CD8-positive, alpha-beta memory T cell (primary cell): ENCODE results near the gene TENT4A. TPM values are rescaled to one million over a fixed set of nuclear protein-coding genes. Genes with fewer than 3 reads are reported as not detected.

Experiments used
- CTCF ChIA-PET: fragments of 350-600 bp; sonication (Branson Sonifier 250); formaldehyde crosslinking; loops from one replicate; lab custom pipeline; 2021; ENCODE audit warnings: antibody characterized with exemption; lab: Charles Lee
- POLR2A ChIA-PET: fragments of 350-600 bp; sonication (Branson Sonifier 250); formaldehyde crosslinking; loops from one replicate; lab custom pipeline; 2021; ENCODE audit warnings: antibody characterized with exemption; lab: Charles Lee
- DNase-seq, 5 donors: peaks; one replicate each; pipeline versions ENCODE4 v3.0.0 to v3.0.0-alpha.2; 2020 to 2022; ENCODE audit warnings: mixed read lengths in 1 of 5
- H3K27ac ChIP-seq: one replicate; pipeline ENCODE4 v1.7.0; 2013; ENCODE audit warnings: low read depth, mild to moderate bottlenecking, low read length, moderate library complexity
- H3K27me3 ChIP-seq: 2 replicates; pipeline ENCODE4 v1.7.0; 2013; ENCODE audit warnings: low read length, mild to moderate bottlenecking; ENCODE audit not compliant: insufficient read depth, poor library complexity, severe bottlenecking
- H3K36me3 ChIP-seq: 2 replicates; pipeline ENCODE4 v1.7.0; 2013; ENCODE audit warnings: mild to moderate bottlenecking, low read length, moderate library complexity; ENCODE audit not compliant: insufficient read depth
- H3K4me1 ChIP-seq: 2 replicates; pipeline ENCODE4 v1.7.0; 2013; ENCODE audit warnings: mild to moderate bottlenecking, low read length, moderate library complexity; ENCODE audit not compliant: insufficient read depth
- H3K4me3 ChIP-seq: 2 replicates; pipeline ENCODE4 v1.7.0; 2013; ENCODE audit warnings: mild to moderate bottlenecking, low read length
- H3K9me3 ChIP-seq: 2 replicates; pipeline ENCODE4 v1.7.0; 2013; ENCODE audit warnings: mild to moderate bottlenecking, low read length
- H3K27ac Mint-ChIP-seq, 8 donors: one replicate each; pipeline ENCODE4 v1.8.0; 2020 to 2021; ENCODE audit warnings: mixed read lengths in 8 of 8, mild to moderate bottlenecking in 6 of 8, inconsistent platforms in 3 of 8, moderate library complexity in 3 of 8
- H3K27me3 Mint-ChIP-seq, 2 donors: one replicate each; pipeline ENCODE4 v1.8.0; 2020 to 2021; ENCODE audit warnings: mixed read lengths in 2 of 2, mild to moderate bottlenecking in 1 of 2, moderate library complexity in 1 of 2
- H3K36me3 Mint-ChIP-seq, 3 donors: one replicate each; pipeline ENCODE4 v1.8.0; 2020 to 2021; ENCODE audit warnings: mixed read lengths in 3 of 3, inconsistent platforms in 1 of 3, mild to moderate bottlenecking in 1 of 3
- H3K4me1 Mint-ChIP-seq, 3 donors: one replicate each; pipeline ENCODE4 v1.8.0; 2020 to 2021; ENCODE audit warnings: mixed read lengths in 3 of 3, inconsistent platforms in 1 of 3, mild to moderate bottlenecking in 1 of 3
- H3K4me3 Mint-ChIP-seq, 7 donors: one replicate each; pipeline ENCODE4 v1.8.0; 2020 to 2021; ENCODE audit warnings: mixed read lengths in 7 of 7, mild to moderate bottlenecking in 6 of 7, moderate library complexity in 4 of 7, inconsistent platforms in 2 of 7
- H3K9me3 Mint-ChIP-seq, 5 donors: one replicate each; pipeline ENCODE4 v1.8.0; 2020 to 2022; ENCODE audit warnings: mixed read lengths in 5 of 5, mild to moderate bottlenecking in 3 of 5, moderate library complexity in 2 of 5, inconsistent platforms in 1 of 5
- polyA plus RNA-seq: library from polyadenylated mRNA; unstranded; fragments of 300-500 nt; fragmentation: Illumina TruSeq; gene quantifications from one replicate; pipeline ENCODE4 v1.2.3, GENCODE V29; 2021
- total RNA-seq, 2 experiments: library from RNA; stranded (reverse); gene quantifications; one replicate each; pipeline ENCODE4 v1.2.3, GENCODE V29; 2021

Gene TENT4A
- total and polyA plus RNA-seq, 3 experiments from 2014 or later, result 1.1 to 28.4 (median 25.6) TPM

- H3K4me1 ChIP-seq, result no peaks in the 10 kb centered on the region
- Mint-ChIP-seq H3K36me3 (no peaks in the 10 kb centered on the region), H3K27me3 (peaks cover 15 to 16% of the 10 kb centered on the region in 2 donors), H3K4me1 (peaks cover 0 to 2% (median 0%) of the 10 kb centered on the region in 3 donors), H3K9me3 (no peaks in the 10 kb centered on the region), H3K4me3 (no peak overlapping the region), H3K27ac (peak overlapping the region in 2 of 8 donors; percentile 1 to 4)
- H3K27me3 ChIP-seq, result peaks cover under 1% of the 10 kb centered on the region
- no peaks in the 10 kb centered on the region for H3K9me3 ChIP-seq
- H3K4me3 ChIP-seq, result no peak overlapping the region
- ChIA-PET POLR2A (no interaction called here), CTCF (no interaction called here)
- H3K27ac ChIP-seq, result no peak overlapping the region
- DNase-seq, result no peak
- no peaks in the 10 kb centered on the region for H3K36me3 ChIP-seq
Measured at GRCh38 chr5:6785161-6785860, 72.1 kb downstream of the TENT4A start.

DNA sequence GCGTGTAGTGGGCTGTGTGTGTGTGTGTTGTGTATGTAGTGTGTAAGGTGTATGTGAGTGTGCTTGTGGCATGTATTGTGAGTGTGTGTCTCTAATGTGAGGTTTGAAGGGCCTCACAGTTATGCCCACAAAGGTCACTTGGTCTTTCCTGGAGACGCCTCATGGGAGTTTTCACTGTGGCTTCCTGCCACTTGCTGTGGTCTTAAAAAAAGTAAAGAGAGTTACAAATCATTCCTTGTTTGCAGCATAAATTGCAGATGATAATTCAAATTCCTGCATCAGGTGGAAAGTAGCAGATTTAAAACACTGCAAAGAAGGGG is 72.6 kb downstream of the TENT4A start:
- Mint-ChIP-seq H3K4me1 (peaks cover 0 to 2% (median 0%) of the 10 kb centered on the region in 3 donors), H3K36me3 (no peaks in the 10 kb centered on the region), H3K27ac (no peak overlapping the region), H3K9me3 (no peaks in the 10 kb centered on the region), H3K4me3 (no peak overlapping the region), H3K27me3 (peaks cover 17 to 18% of the 10 kb centered on the region in 2 donors)
- DNase-seq, result no peak
- no peaks in the 10 kb centered on the region for H3K4me1 ChIP-seq
- H3K4me3 ChIP-seq, result no peak overlapping the region
- peaks cover 4% of the 10 kb centered on the region for H3K27me3 ChIP-seq
- H3K36me3 ChIP-seq, result no peaks in the 10 kb centered on the region
- H3K27ac ChIP-seq, result no peak overlapping the region
- no peaks in the 10 kb centered on the region for H3K9me3 ChIP-seq
- POLR2A ChIA-PET, result no interaction called here
- CTCF ChIA-PET, result no interaction called here

- H3K27me3 Mint-ChIP-seq, result peaks cover 18 to 26% of the 10 kb centered on the region in 2 donors
- no peaks in the 10 kb centered on the region for H3K36me3 ChIP-seq
- no peak overlapping the region for H3K4me3 Mint-ChIP-seq
- H3K4me1 Mint-ChIP-seq, result peaks cover 0 to 2% (median 0%) of the 10 kb centered on the region in 3 donors
- no peaks in the 10 kb centered on the region for H3K9me3 Mint-ChIP-seq
- H3K27me3 ChIP-seq, result peaks cover 7% of the 10 kb centered on the region
- H3K27ac Mint-ChIP-seq, result no peak overlapping the region
- no peaks in the 10 kb centered on the region for H3K4me1 ChIP-seq
- no peak overlapping the region for H3K27ac ChIP-seq
- ChIA-PET POLR2A (no interaction called here), CTCF (no interaction called here)
- no peaks in the 10 kb centered on the region for H3K36me3 Mint-ChIP-seq
- no peak for DNase-seq
- H3K4me3 ChIP-seq, result no peak overlapping the region
- no peaks in the 10 kb centered on the region for H3K9me3 ChIP-seq
Measured at GRCh38 chr5:6786786-6787495, 73.7 kb downstream of the TENT4A start.

DNA sequence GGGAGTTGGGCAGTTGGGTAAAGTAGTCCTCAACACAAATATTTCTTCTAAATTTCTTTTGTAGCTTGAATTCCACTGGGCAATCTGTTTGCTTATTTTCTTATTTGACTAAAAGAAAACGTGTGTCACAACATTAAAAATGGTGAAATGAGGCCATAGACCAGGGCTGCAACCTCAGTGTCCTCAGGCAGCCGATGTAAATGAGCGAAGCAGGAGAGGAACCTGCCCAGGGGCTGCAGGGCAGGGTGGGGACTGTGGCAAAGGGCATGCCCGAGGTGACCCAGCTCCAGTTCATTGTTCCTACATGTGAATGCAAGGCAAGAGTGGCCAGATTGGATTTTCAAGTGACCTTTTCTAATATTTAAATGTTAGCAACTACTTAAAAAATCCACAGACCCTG is 74.7 kb downstream of the TENT4A start:
- H3K9me3 ChIP-seq, result no peaks in the 10 kb centered on the region
- no peak overlapping the region for H3K4me3 ChIP-seq
- no peak overlapping the region for H3K27ac ChIP-seq
- Mint-ChIP-seq H3K4me3 (no peak overlapping the region), H3K4me1 (peaks cover 0 to 2% (median under 1%) of the 10 kb centered on the region in 3 donors), H3K27me3 (peaks cover 18 to 26% of the 10 kb centered on the region in 2 donors), H3K9me3 (no peaks in the 10 kb centered on the region), H3K27ac (no peak overlapping the region), H3K36me3 (no peaks in the 10 kb centered on the region)
- H3K36me3 ChIP-seq, result no peaks in the 10 kb centered on the region
- H3K4me1 ChIP-seq, result no peaks in the 10 kb centered on the region
- H3K27me3 ChIP-seq, result peaks cover 7% of the 10 kb centered on the region
- ChIA-PET CTCF (no interaction called here), POLR2A (no interaction called here)
- DNase-seq, result no peak

GRCh38 chr5:6788439-6788838 is 75.2 kb downstream of the TENT4A start:
- H3K9me3 ChIP-seq, result no peaks in the 10 kb centered on the region
- H3K4me1 ChIP-seq, result no peaks in the 10 kb centered on the region
- Mint-ChIP-seq H3K4me3 (no peak overlapping the region), H3K36me3 (no peaks in the 10 kb centered on the region), H3K9me3 (no peaks in the 10 kb centered on the region), H3K27ac (no peak overlapping the region), H3K4me1 (peaks cover 0 to 5% (median 5%) of the 10 kb centered on the region in 3 donors), H3K27me3 (peaks cover 16 to 28% of the 10 kb centered on the region in 2 donors)
- CTCF ChIA-PET, result no interaction called here
- POLR2A ChIA-PET, result no interaction called here
- no peak overlapping the region for H3K27ac ChIP-seq
- peaks cover 7% of the 10 kb centered on the region for H3K27me3 ChIP-seq
- H3K36me3 ChIP-seq, result no peaks in the 10 kb centered on the region
- no peak for DNase-seq
- no peak overlapping the region for H3K4me3 ChIP-seq

GRCh38 chr5:6788956-6789649 is 75.9 kb downstream of the TENT4A start:
- no peaks in the 10 kb centered on the region for H3K9me3 ChIP-seq
- H3K36me3 ChIP-seq, result no peaks in the 10 kb centered on the region
- ChIA-PET POLR2A (no interaction called here), CTCF (no interaction called here)
- no peak overlapping the region for H3K27ac ChIP-seq
- no peaks in the 10 kb centered on the region for H3K9me3 Mint-ChIP-seq
- no peak overlapping the region for H3K4me3 Mint-ChIP-seq
- H3K27me3 ChIP-seq, result peaks cover 7% of the 10 kb centered on the region
- no peak for DNase-seq
- no peak overlapping the region for H3K4me3 ChIP-seq
- peaks cover 0 to 5% (median 5%) of the 10 kb centered on the region in 3 donors for H3K4me1 Mint-ChIP-seq
- peaks cover 16 to 28% of the 10 kb centered on the region in 2 donors for H3K27me3 Mint-ChIP-seq
- no peaks in the 10 kb centered on the region for H3K36me3 Mint-ChIP-seq
- H3K4me1 ChIP-seq, result no peaks in the 10 kb centered on the region
- H3K27ac Mint-ChIP-seq, result no peak overlapping the region

DNA sequence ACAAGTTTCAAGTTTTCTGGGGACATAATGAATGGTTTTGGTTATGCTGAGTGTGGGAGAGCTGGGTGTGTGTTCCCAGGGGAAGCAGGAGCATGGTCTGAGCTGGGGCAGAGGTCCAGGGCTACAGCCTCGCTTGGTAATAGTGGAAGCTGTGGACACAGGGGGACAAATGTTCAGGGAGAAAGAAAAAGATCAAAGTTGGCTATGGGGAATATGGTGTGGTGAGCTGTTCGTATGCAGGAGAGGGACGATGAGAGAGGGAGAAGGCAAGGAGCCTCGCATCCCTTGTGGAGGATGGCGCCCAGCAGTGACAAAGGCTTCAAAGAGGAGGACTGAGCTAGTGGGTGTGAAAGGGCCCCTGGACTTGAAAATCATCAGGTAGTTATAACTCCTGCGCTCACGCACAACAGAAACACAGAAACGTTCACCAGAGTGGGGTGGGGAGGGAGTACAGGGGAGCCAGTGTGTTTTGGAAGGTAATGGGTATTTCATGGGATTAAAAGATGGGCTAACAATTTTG is 77.2 kb downstream of the TENT4A start:
- Histone ChIP-seq H3K9me3 (no peaks in the 10 kb centered on the region), H3K4me3 (no peak overlapping the region), H3K27ac (no peak overlapping the region), H3K27me3 (peaks cover 7% of the 10 kb centered on the region), H3K4me1 (no peaks in the 10 kb centered on the region), H3K36me3 (no peaks in the 10 kb centered on the region)
- DNase-seq, result no peak
- ChIA-PET CTCF (no interaction called here), POLR2A (no interaction called here)
- H3K4me1 Mint-ChIP-seq, result peaks cover 0 to 5% (median 5%) of the 10 kb centered on the region in 3 donors
- no peak overlapping the region for H3K27ac Mint-ChIP-seq
- peaks cover 15 to 32% of the 10 kb centered on the region in 2 donors for H3K27me3 Mint-ChIP-seq
- H3K4me3 Mint-ChIP-seq, result no peak overlapping the region
- no peaks in the 10 kb centered on the region for H3K9me3 Mint-ChIP-seq
- no peaks in the 10 kb centered on the region for H3K36me3 Mint-ChIP-seq

DNA sequence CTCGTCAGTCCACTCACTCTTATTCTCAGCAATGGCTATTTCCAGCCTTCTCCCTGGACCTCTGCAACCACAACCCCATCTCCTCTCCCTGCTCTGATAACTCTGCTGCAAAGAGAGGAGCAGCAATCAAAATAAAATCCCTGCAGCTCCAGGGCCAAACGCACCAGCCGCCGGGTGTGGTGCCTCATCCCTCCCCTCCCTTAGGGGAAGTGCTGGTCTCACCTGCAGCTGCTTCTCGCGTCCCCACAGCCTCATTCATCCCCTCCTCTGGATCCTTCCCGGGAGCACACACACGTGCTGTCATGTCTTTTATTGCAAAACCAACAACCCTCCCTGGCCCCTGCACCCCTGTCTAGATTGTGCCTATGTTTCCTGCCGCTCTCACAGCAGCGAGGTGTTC is 77.8 kb downstream of the TENT4A start:
- no peak for DNase-seq
- Histone ChIP-seq H3K9me3 (no peaks in the 10 kb centered on the region), H3K27me3 (peaks cover 7% of the 10 kb centered on the region), H3K4me1 (no peaks in the 10 kb centered on the region), H3K27ac (no peak overlapping the region), H3K36me3 (no peaks in the 10 kb centered on the region), H3K4me3 (no peak overlapping the region)
- H3K9me3 Mint-ChIP-seq, result no peaks in the 10 kb centered on the region
- H3K4me3 Mint-ChIP-seq, result no peak overlapping the region
- CTCF ChIA-PET, result no interaction called here
- no peak overlapping the region for H3K27ac Mint-ChIP-seq
- POLR2A ChIA-PET, result no interaction called here
- H3K4me1 Mint-ChIP-seq, result peaks cover 0 to 5% (median 3%) of the 10 kb centered on the region in 3 donors
- H3K36me3 Mint-ChIP-seq, result no peaks in the 10 kb centered on the region
- H3K27me3 Mint-ChIP-seq, result peaks cover 15 to 38% of the 10 kb centered on the region in 2 donors
